ENCODE data around the gene UPF3A.

GRCh38 chr13:114261328-114261965 lies 20.0 kb upstream of the UPF3A start:
- no peak for TF ChIP-seq ESRRG (CRISPR knock-in tag; IDR thresholded peaks at IDR 0.05)
- no peak for TF ChIP-seq OSR1 (CRISPR knock-in tag; IDR thresholded peaks at IDR 0.05)
- TF ChIP-seq RARB (CRISPR knock-in tag; IDR thresholded peaks at IDR 0.05) = no peak
- TF ChIP-seq ZFP3 (CRISPR knock-in tag; IDR thresholded peaks at IDR 0.05) = no peak

Measured in SK-N-SH treated with all-trans-retinoic acid at 6 μM for 48 hours (cell line).